Measurements from ENCODE around the gene DGKI.

DGKI gene

GRCh38 chr7:137443616-137444015 is 403.2 kb downstream of the DGKI start:
- H3K4me3 ChIP-seq (ENCODE audit: low read depth, low read length) = no peak overlapping the region
- no peak for TF ChIP-seq CTCF (IDR thresholded peaks at IDR 0.05; ENCODE audit: low read depth, low read length)

- H3K4me3 ChIP-seq (ENCODE audit: low read depth, low read length) = no peak overlapping the region
- no peak for TF ChIP-seq CTCF (IDR thresholded peaks at IDR 0.05; ENCODE audit: low read depth, low read length)
Measured at GRCh38 chr7:137441451-137441850, 405.3 kb downstream of the DGKI start.

GRCh38 chr7:137439829-137440825 is 406.6 kb downstream of the DGKI start:
- no peak overlapping the region for H3K4me3 ChIP-seq (ENCODE audit: low read depth, low read length)
- TF ChIP-seq CTCF (IDR thresholded peaks at IDR 0.05; ENCODE audit: low read depth, low read length) = no peak

- TF ChIP-seq CTCF (IDR thresholded peaks at IDR 0.05; ENCODE audit: low read depth, low read length) = no peak
- H3K4me3 ChIP-seq (ENCODE audit: low read depth, low read length) = no peak overlapping the region
Measured at GRCh38 chr7:137434946-137435345, 411.8 kb downstream of the DGKI start.

GRCh38 chr7:137434530-137434929 is 412.2 kb downstream of the DGKI start:
- H3K4me3 ChIP-seq (ENCODE audit: low read depth, low read length) = no peak overlapping the region
- TF ChIP-seq CTCF (IDR thresholded peaks at IDR 0.05; ENCODE audit: low read depth, low read length) = no peak

GRCh38 chr7:137423321-137423720 is 423.5 kb downstream of the DGKI start:
- no peak for TF ChIP-seq CTCF (IDR thresholded peaks at IDR 0.05; ENCODE audit: low read depth, low read length)

GRCh38 chr7:137421366-137421765 is 425.4 kb downstream of the DGKI start:
- H3K4me3 ChIP-seq (ENCODE audit: low read depth, low read length) = no peak overlapping the region
- TF ChIP-seq CTCF (IDR thresholded peaks at IDR 0.05; ENCODE audit: low read depth, low read length) = no peak

More at GRCh38 chr7:137423321-137423720, 423.5 kb downstream of the DGKI start:
- H3K4me3 ChIP-seq (ENCODE audit: low read depth, low read length) = no peak overlapping the region
